HG02642 (cell line): ENCODE results near the gene SLC43A3.
"Not testable (repeated sequence)": the region's sequence is repeated elsewhere in the genome, so short reads cannot be mapped to it uniquely, and the experiment has no call there.

Source experiments
- ATAC-seq: cut with Tn5 transposase; IDR thresholded peaks from one replicate; pipeline ENCODE4 v1.9.1; 2021; ENCODE audit warnings: mild to moderate bottlenecking; ENCODE audit not compliant: unreplicated experiment, poor library complexity

Gene SLC43A3

DNA sequence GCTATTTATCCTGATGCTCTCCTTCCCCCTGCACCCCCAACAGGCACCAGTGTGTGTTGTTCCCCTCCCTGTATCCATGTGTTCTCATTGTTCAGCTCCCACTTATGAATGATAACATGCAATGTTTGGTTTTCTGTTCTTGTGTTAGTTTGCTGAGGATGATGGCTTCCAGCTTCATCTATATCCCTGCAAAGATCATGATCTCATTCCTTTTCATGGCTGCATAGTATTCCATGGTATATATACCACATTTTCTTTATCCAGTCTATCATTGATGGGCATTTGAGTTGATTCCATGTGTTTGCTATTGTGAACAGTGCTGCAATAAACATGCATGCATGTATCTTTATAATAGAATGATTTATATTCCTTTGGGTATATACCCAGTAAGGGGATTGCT, 65.5 kb downstream of the SLC43A3 start:
- not testable (repeated sequence) for ATAC-seq

DNA sequence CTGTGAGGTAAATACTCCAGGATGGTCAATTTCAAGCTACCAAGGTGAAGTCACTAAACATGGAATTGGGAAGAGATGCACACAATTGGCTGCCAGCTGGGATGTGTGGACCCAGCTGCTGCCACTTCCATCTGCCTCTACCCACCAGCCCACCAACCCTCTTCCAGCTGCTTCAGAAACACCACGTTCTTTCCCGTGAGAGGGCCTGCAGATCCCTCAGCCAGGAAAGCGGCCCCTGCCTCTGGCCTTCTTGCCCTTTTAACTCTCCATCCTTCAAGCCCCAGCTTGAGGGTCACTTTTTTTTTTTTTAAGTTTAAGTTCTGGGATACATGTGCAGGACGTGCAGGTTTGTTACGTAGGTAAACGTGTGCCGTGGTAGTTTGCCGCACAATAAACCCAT, 65.9 kb downstream of the SLC43A3 start:
- no peak for ATAC-seq

DNA sequence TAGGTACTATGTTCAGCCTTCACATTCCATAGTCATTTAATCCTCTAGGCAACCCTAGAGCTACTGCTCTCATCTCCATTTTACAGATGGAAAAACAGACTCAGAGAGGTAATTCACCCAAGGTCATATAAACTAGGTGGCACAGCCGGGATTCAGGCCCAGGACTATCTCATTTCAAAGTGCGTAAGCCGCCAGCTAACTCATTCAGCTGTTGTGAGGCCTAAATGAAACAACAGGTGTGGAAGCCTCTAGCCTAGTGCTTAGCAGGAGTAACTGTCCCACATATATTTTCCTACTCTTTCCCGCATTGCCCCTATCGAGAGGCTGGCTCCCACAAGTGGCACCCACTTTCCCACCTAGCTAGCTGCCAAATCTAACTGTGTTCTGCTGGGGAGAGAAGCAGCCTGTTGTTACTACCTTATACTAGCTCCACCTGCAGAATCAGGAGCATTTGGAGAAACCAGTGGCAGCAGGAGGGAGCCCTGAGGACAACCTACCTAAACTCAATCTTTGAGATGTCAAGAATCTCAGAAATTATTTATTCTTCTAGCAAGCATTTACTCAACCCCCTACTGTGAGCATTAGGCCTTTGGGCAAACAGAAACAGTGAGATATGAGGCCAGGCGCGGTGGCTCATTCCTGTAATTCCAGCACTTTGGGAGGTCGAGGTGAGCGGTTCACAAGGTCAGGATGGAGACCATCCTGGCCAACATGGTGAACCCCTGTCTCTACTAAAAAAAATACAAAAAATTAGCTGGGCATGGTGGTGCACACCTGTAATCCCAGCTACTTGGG, 66.8 kb downstream of the SLC43A3 start:
- no peak for ATAC-seq

DNA sequence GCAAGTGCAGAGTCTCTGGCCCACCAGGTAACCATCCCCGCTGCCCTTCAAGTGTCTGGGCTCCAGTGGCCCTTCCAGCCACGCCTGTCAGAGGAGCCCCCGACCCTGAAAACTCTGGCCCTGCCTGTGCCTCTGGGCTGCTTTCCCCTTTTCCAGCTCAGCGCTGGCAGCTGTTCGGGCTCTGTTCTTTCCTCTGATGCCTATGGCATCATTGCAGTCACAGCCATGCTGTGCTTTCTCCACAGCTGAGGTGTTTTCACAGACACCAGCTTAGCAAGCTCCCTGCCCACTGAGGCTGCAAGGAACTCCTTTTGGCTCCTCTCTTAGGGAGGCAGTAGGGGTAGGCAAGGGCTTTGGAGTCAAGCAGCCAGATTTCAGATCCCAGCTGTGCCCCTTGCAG, 67.5 kb downstream of the SLC43A3 start:
- ATAC-seq: no peak

DNA sequence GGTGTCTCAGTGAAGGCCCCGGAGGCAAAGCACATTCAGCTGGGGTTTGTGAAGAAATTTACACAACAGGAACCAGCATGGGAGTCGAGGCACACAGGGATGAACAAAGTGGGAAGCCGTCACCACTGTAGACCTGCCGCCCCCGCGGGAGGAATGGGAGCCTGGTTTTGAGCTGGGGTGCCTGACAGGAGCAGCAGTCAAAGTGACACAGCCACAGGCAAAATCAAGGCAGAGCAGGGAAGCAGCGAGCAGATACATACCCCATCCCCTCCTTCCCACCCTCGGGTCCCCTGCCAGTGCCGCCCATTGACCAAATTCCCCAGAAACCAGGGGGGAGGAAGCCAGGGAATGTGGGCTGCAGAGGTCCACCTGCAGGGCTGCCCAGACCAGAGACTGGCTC, 67.9 kb downstream of the SLC43A3 start:
- no peak for ATAC-seq

DNA sequence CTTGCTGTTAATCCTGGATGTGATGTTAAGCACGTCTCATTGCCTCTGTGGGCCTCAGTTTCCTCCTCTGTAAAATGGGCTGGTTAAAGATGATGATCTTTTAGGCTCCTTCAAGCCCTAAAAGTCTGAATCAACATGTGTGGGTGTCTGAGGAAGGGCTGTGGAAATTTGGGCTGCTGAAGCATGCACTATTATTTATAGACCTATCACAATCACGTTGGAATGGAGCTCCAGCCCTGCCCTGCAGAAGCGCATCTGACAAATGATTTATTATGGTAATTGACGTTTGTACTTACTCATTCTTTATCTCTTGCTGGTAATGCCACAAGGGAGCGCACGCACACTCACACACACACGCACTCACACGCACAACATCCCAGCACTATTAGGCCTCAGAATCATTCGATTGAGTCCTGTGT, 68.4 kb downstream of the SLC43A3 start:
- no peak for ATAC-seq

DNA sequence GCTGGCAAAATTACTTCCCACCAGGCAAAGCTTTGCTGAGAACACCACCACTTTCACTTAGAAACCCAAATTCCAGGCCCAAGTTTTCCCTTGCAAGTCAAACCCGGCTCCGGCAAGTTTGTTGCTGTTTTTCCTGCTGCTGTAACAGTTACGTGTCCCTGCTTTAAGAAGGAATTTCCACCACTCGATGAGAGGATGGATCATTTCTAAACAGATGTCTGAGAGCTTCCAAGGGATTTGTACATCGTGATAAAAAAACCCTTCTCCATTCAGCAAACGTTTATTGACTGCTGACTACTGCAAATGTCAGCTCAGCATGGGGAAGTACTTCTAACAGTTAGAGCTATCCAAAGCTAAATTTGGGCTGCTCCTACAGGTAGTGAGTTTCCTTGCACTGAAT, 69.1 kb downstream of the SLC43A3 start:
- ATAC-seq: no peak

DNA sequence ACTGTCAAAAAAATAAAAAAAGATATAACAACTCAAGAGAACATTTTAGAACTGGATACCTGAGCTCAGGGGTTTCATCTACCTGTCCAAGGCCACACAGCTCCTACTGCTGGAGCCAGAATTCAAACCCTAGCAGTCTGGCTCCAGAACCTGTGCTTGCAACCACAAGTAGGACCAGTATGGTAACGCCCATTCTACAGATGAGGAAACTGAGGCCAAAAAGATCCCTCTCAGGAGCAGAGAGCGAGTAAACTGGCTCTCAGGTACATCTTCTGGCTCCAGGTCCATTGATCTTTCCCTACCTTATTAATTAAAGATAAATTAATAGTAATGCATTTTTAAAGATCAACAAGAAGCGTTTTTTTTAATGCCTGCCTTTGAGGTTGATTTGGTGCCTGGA, 69.6 kb downstream of the SLC43A3 start:
- ATAC-seq: no peak
